HL-60 (cell line): ENCODE results near the gene GRB10.

Experiments
- CTCF ChIP-seq: IDR thresholded peaks from one replicate; pipeline ENCODE4 v1.5.1; 2011; ENCODE audit warnings: low read length, control low read depth, inconsistent platforms; ENCODE audit not compliant: insufficient read depth
- REST ChIP-seq: IDR thresholded peaks from 2 replicates; pipeline ENCODE4 v1.6.1; 2012; ENCODE audit warnings: low read depth; ENCODE audit not compliant: insufficient replicate concordance

- TF ChIP-seq CTCF (no peak), REST (no peak)
Measured at GRCh38 chr7:50718311-50718710, 64.4 kb downstream of the GRB10 start.
